GM18517 (cell line): Measurements from ENCODE around the gene PLPPR1.

ENCODE experiments used
- ATAC-seq: cut with Tn5 transposase; IDR thresholded peaks from one replicate; pipeline ENCODE4 v1.9.1; 2021; ENCODE audit warnings: mild to moderate bottlenecking, moderate library complexity; ENCODE audit not compliant: unreplicated experiment

PLPPR1 gene

GRCh38 chr9:101028346-101029314 is at the start of gene PLPPR1:
TSS of gene PLPPR1 (plus strand) at chr9:101028727.
- ATAC-seq, result no peak

GRCh38 chr9:100989731-100990130 is 38.8 kb upstream of the PLPPR1 start:
- no peak for ATAC-seq

- ATAC-seq, result no peak
These were observed 37.7 kb upstream of the PLPPR1 start for GRCh38 chr9:100990605-100991381.

GRCh38 chr9:100992632-100993031 is 35.9 kb upstream of the PLPPR1 start:
- no peak for ATAC-seq

- no peak for ATAC-seq
These were observed 28.5 kb upstream of the PLPPR1 start for GRCh38 chr9:100999906-101000544.

- ATAC-seq, result no peak
These were observed 23.3 kb upstream of the PLPPR1 start for GRCh38 chr9:101005246-101005645.

- no peak for ATAC-seq
These were observed 14.0 kb upstream of the PLPPR1 start for GRCh38 chr9:101014566-101014965.

- no peak for ATAC-seq
These were observed 10.1 kb upstream of the PLPPR1 start for GRCh38 chr9:101018467-101018866.

GRCh38 chr9:101022704-101023103 is 5.8 kb upstream of the PLPPR1 start:
- no peak for ATAC-seq

- no peak for ATAC-seq
These were observed 2.6 kb upstream of the PLPPR1 start for GRCh38 chr9:101025940-101026339.

GRCh38 chr9:101026824-101027223 is 1.7 kb upstream of the PLPPR1 start:
- no peak for ATAC-seq

GRCh38 chr9:101027236-101027635 is 1.3 kb upstream of the PLPPR1 start:
- no peak for ATAC-seq

- ATAC-seq, result no peak
These were observed 688 bp upstream of the PLPPR1 start for GRCh38 chr9:101027733-101028345.

- ATAC-seq, result no peak
These were observed 973 bp downstream of the PLPPR1 start for GRCh38 chr9:101029315-101030085.

- ATAC-seq, result no peak
These were observed 1.5 kb downstream of the PLPPR1 start for GRCh38 chr9:101030086-101030391.

- ATAC-seq, result no peak
These were observed 3.9 kb downstream of the PLPPR1 start for GRCh38 chr9:101032426-101032825.

GRCh38 chr9:101034222-101034621 is 5.7 kb downstream of the PLPPR1 start:
- no peak for ATAC-seq

GRCh38 chr9:101035098-101035497 is 6.6 kb downstream of the PLPPR1 start:
- no peak for ATAC-seq

- no peak for ATAC-seq
These were observed 8.9 kb downstream of the PLPPR1 start for GRCh38 chr9:101037430-101037829.

- no peak for ATAC-seq
These were observed 10.0 kb downstream of the PLPPR1 start for GRCh38 chr9:101038488-101038887.
